ENCODE results near the gene WBP1L.
"Not testable (repeated sequence)": the region's sequence is repeated elsewhere in the genome, so short reads cannot be mapped to it uniquely, and the experiment has no call there.

Gene WBP1L

GRCh38 chr10:102735065-102735562 lies 8.6 kb upstream of the WBP1L start:
- no peak for DNase-seq (ENCODE audit: low spot score)

DNA sequence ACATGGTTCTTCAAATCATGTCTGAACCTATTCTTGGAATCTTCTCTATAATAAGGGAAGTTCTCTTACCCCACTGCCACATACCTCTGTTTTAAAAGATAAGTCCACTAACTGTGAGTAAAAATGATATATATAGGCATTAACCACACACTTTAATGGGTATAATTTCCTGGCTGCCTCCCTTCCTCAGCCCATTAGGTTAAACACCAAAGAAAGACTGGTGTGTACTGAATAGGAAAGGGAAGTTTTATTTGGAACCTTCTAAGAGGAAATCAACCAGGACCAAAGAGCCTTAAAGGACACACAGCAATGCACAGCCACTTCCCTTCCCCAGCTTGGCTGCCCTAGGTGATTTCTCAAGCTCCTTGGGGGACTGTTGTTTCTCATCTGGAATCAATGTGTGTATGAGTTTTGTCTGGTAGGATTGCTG lies 5.0 kb upstream of the WBP1L start:
- TF ChIP-seq, protein P1, sequence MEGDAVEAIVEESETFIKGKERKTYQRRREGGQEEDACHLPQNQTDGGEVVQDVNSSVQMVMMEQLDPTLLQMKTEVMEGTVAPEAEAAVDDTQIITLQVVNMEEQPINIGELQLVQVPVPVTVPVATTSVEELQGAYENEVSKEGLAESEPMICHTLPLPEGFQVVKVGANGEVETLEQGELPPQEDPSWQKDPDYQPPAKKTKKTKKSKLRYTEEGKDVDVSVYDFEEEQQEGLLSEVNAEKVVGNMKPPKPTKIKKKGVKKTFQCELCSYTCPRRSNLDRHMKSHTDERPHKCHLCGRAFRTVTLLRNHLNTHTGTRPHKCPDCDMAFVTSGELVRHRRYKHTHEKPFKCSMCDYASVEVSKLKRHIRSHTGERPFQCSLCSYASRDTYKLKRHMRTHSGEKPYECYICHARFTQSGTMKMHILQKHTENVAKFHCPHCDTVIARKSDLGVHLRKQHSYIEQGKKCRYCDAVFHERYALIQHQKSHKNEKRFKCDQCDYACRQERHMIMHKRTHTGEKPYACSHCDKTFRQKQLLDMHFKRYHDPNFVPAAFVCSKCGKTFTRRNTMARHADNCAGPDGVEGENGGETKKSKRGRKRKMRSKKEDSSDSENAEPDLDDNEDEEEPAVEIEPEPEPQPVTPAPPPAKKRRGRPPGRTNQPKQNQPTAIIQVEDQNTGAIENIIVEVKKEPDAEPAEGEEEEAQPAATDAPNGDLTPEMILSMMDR (IDR thresholded peaks at IDR 0.05; ENCODE audit: extremely low read depth, missing control alignments): no peak
- no peak for DNase-seq (ENCODE audit: low spot score)

More at GRCh38 chr10:102735065-102735562, 8.6 kb upstream of the WBP1L start:
- TF ChIP-seq, protein P1 (IDR thresholded peaks at IDR 0.05; ENCODE audit: extremely low read depth, missing control alignments): no peak

GRCh38 chr10:102740229-102740628 lies 3.5 kb upstream of the WBP1L start:
- TF ChIP-seq, protein P1 (IDR thresholded peaks at IDR 0.05; ENCODE audit: extremely low read depth, missing control alignments): no peak
- DNase-seq (ENCODE audit: low spot score): no peak

GRCh38 chr10:102741726-102742237 lies 2.0 kb upstream of the WBP1L start:
- TF ChIP-seq, protein P1 (IDR thresholded peaks at IDR 0.05; ENCODE audit: extremely low read depth, missing control alignments): no peak

DNA sequence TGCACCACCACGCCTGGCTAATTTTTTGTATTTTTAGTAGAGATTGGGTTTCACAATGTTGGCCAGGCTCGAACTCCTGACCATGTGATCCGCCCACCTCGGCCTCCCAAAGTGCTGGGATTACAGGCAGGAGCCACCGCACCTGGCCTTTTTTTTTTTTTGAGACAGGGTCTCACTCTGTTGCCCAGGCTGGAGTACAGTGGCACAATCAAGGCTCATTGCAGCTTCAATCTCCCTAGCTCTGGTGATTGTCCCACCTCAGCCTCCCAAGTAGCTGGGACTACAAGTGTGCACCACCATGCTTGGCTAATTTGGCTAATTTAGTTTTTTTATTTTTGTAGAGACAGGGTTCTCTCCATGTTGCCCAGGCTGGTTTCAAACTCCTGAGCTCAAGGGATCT lies 1.4 kb upstream of the WBP1L start:
- not testable (repeated sequence) for DNase-seq (ENCODE audit: low spot score)

More at GRCh38 chr10:102741726-102742237, 2.0 kb upstream of the WBP1L start:
- DNase-seq (ENCODE audit: low spot score): no peak

GRCh38 chr10:102743078-102743587 lies 615 bp upstream of the WBP1L start:
- TF ChIP-seq, protein P1 (IDR thresholded peaks at IDR 0.05; ENCODE audit: extremely low read depth, missing control alignments): no peak

GRCh38 chr10:102744374-102745051 lies 765 bp downstream of the WBP1L start:
- TF ChIP-seq, protein P1 (IDR thresholded peaks at IDR 0.05; ENCODE audit: extremely low read depth, missing control alignments): no peak
- DNase-seq (ENCODE audit: low spot score): no peak

More at GRCh38 chr10:102743078-102743587, 615 bp upstream of the WBP1L start:
- DNase-seq (ENCODE audit: low spot score): no peak

Data from GM20000 (cell line).